Adrenal gland (tissue), 12 donors: ENCODE results near the gene TMEM184C. TPM values are rescaled to one million over a fixed set of nuclear protein-coding genes. Genes with fewer than 3 reads are reported as not detected.

Source experiments
- DNase-seq, 7 donors: peaks; one replicate each; pipeline ENCODE4 v3.0.0-alpha.2; 2019 to 2020
- H3K27ac ChIP-seq, 5 donors: fragments of 200-600 bp; sonication (generic) in 4 of 5; 1 replicate in 3 of 5; 2 replicates in 2 of 5; pipeline versions ENCODE4 v1.5.1 to v1.8.0; 2016 to 2020; ENCODE audit warnings: mild to moderate bottlenecking in 1 of 5
- H3K27me3 ChIP-seq: fragments of 200-600 bp; 2 replicates; pipeline ENCODE4 v1.8.0; 2021
- H3K36me3 ChIP-seq, 2 donors: fragments of 200-600 bp; replicated peaks in 1 of 2; 1 replicate in 1 of 2; 2 replicates in 1 of 2; pipeline versions ENCODE4 v1.5.1 to v1.8.0; 2018 to 2022
- H3K4me1 ChIP-seq, 2 donors: fragments of 200-600 bp; replicated peaks in 1 of 2; 1 replicate in 1 of 2; 2 replicates in 1 of 2; pipeline versions ENCODE4 v1.5.1 to v1.8.0; 2018 to 2021
- H3K4me3 ChIP-seq, 4 donors: fragments of 200-600 bp; sonication (generic) in 3 of 4; one replicate each; pipeline ENCODE4 v1.5.1; 2016 to 2018
- H3K9me3 ChIP-seq, 3 donors: fragments of 200-600 bp; sonication (generic) in 1 of 3; replicated peaks in 1 of 3; 1 replicate in 2 of 3; 2 replicates in 1 of 3; pipeline versions ENCODE4 v1.5.1 to v1.8.0; 2016 to 2021
- POLR2A ChIP-seq, 2 donors: fragments of 450-650 bp; IDR thresholded peaks; one replicate each; pipeline ENCODE4 v1.6.1; 2017; ENCODE audit warnings: antibody characterized with exemption in 2 of 2, mild to moderate bottlenecking in 2 of 2, moderate library complexity in 1 of 2
- WGBS, 4 donors: extraction: QIAGEN DNeasy Blood & Tissue Kit in 2 of 4; methylation state at CpG; one replicate each; pipeline versions ENCODE4 v1.1.5 to v1.1.7; 2013 to 2017; 5-methylcytosine and 5-hydroxymethylcytosine counted together
- intact Hi-C, 2 donors: fragments of 100-400 bp; cut with DNase I; formaldehyde crosslinking; loops; one replicate each; pipeline versions ENCODE4 v1.14.1 to v1.15.0; 2022 to 2023
- polyA plus RNA-seq, 3 donors: library from polyadenylated mRNA; stranded (reverse); fragments of 200-250 nt in 2 of 3; fragments of 350-450 nt in 1 of 3; fragmentation: Illumina TruSeq in 1 of 3; extraction: RNeasy Lipid Tissue Mini Kit (QIAGEN cat#74804) in 1 of 3; gene quantifications; one replicate each; pipeline ENCODE4 v1.2.3, GENCODE V29; 2013 to 2014
- total RNA-seq, 9 donors: library from RNA; depleted of rRNA in 4 of 9; stranded (reverse); fragments of >200 nt in 4 of 9; fragments of 120-200 nt in 1 of 9; fragmentation: NEBNext Ultra II Directional in 1 of 9; extraction: Animal tissue kit (Norgen Biotek cat#: 25700) in 1 of 9; gene quantifications; one replicate each; pipeline versions ENCODE4 v1.1.0 to v1.2.4, GENCODE V29; 2013 to 2023
- TF ChIP-seq, protein P1 (sequence below), 6 experiments: fragments of 450-650 bp in 4 of 6; fragments of 200-600 bp in 2 of 6; sonication (generic) in 1 of 6; IDR thresholded peaks; 1 replicate in 5 of 6; 2 replicates in 1 of 6; pipeline versions ENCODE4 v1.5.1 to v1.8.0; 2016 to 2021; ENCODE audit warnings: antibody characterized with exemption in 6 of 6, mild to moderate bottlenecking in 2 of 6, moderate library complexity in 1 of 6
- donor health status: healthy with polysubstance abuse.
- donor health status: Bipolar disorder and iron deficiency.
- donor health status: DM: yes; HTN: yes; CAD: no.
- donor health status: DM: no; HTN: no; CAD: no.
- donor health status: DM: no; HTN: no; CAD: no.
- donor health status: DM: yes; HTN: yes; CAD: no.

The TMEM184C gene
- total and polyA plus RNA-seq, 12 donors: 4.0 to 63.8 (median 40.6) TPM

DNA sequence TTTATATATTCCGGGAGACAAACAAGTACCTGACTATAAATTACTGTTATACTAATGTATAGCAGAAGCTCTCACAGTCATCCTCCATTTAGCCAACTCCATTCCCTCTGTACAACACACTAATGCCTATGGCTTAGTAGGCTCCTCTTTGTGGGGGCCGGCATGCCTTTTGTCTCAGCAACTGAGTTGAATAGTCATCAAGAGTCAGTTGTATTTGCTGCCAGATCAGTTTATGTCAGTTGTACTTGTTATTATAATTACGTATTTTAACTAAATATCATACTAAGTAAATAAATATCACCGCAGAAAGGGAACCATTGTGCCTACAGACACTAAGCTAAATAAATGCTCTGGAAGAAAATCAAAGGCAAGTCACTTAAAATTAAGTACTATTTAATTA lies 56.9 kb downstream of the TMEM184C start:
- Histone ChIP-seq H3K4me3 (no peak overlapping the region), H3K36me3 (no peaks in the 10 kb centered on the region), H3K4me1 (no peaks in the 10 kb centered on the region), H3K27me3 (no peaks in the 10 kb centered on the region), H3K27ac (no peak overlapping the region), H3K9me3 (no peaks in the 10 kb centered on the region)
- intact Hi-C loops: loop anchor here in 1 of 2 donors (10.0 kb wide), 1 partner anchor 49 kb away; no protein-coding TSS in a partner anchor
- DNase-seq: no peak
- 91 to 96% (median 92%) methylated on average over 4 of the region's 4 CpGs for WGBS, 4 donors
- no peak for TF ChIP-seq POLR2A (IDR thresholded peaks at IDR 0.05)
- TF ChIP-seq, protein P1, sequence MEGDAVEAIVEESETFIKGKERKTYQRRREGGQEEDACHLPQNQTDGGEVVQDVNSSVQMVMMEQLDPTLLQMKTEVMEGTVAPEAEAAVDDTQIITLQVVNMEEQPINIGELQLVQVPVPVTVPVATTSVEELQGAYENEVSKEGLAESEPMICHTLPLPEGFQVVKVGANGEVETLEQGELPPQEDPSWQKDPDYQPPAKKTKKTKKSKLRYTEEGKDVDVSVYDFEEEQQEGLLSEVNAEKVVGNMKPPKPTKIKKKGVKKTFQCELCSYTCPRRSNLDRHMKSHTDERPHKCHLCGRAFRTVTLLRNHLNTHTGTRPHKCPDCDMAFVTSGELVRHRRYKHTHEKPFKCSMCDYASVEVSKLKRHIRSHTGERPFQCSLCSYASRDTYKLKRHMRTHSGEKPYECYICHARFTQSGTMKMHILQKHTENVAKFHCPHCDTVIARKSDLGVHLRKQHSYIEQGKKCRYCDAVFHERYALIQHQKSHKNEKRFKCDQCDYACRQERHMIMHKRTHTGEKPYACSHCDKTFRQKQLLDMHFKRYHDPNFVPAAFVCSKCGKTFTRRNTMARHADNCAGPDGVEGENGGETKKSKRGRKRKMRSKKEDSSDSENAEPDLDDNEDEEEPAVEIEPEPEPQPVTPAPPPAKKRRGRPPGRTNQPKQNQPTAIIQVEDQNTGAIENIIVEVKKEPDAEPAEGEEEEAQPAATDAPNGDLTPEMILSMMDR (IDR thresholded peaks at IDR 0.05): no peak

DNA sequence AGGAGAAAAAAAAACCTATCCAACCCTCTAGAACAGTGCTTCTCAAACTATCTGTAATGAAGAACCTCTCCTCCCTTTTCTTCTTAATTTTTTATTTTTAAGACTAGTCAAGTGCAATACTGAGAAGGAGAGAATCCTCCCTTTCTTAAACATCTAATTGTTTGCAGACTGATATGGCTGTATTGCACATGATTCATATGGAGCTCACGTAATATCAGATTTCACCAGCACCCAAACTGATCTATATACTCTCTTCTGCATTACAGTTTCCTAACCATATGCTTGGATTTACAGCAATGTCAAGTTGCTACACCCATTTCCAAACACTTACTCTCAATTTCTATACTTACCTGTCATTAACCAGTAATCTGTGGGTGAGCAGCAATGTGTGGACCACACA lies 57.3 kb downstream of the TMEM184C start:
- no peaks in the 10 kb centered on the region for H3K27me3 ChIP-seq
- no peak overlapping the region for H3K27ac ChIP-seq
- H3K9me3 ChIP-seq: no peaks in the 10 kb centered on the region
- 95 to 100% (median 98%) methylated on average over 1 of the region's 1 CpG for WGBS, 4 donors
- no peak overlapping the region for H3K4me3 ChIP-seq
- TF ChIP-seq POLR2A (IDR thresholded peaks at IDR 0.05): no peak
- TF ChIP-seq, protein P1 (IDR thresholded peaks at IDR 0.05): no peak
- intact Hi-C loops: loop anchor here in 1 of 2 donors (10.0 kb wide), 1 partner anchor 50 kb away; no protein-coding TSS in a partner anchor
- no peak for DNase-seq
- H3K4me1 ChIP-seq: no peaks in the 10 kb centered on the region
- no peaks in the 10 kb centered on the region for H3K36me3 ChIP-seq

DNA sequence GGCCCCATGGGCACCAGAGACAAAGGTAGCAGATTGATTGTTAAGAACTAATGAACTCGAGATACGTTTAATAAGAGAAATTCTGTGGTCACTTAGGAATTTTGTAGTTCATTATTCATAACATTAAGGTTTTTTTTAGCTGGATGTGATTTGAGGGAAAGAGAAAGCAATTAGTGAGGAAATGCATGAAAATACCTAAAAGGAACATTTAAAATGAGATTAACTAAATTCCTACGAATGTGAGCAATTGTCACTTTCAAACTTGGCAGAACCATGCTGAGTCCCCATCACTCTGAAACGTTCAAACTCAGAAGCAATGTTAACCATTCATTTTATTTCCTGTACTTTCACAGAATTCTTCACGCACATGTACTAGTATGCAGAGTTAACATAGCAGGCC lies 60.9 kb downstream of the TMEM184C start:
- WGBS, 4 donors: 72 to 82% (median 77%) methylated on average over 5 of the region's 5 CpGs
- intact Hi-C loops: loop anchor here in 1 of 2 donors (10.0 kb wide), 1 partner anchor 53 kb away; no protein-coding TSS in a partner anchor

DNA sequence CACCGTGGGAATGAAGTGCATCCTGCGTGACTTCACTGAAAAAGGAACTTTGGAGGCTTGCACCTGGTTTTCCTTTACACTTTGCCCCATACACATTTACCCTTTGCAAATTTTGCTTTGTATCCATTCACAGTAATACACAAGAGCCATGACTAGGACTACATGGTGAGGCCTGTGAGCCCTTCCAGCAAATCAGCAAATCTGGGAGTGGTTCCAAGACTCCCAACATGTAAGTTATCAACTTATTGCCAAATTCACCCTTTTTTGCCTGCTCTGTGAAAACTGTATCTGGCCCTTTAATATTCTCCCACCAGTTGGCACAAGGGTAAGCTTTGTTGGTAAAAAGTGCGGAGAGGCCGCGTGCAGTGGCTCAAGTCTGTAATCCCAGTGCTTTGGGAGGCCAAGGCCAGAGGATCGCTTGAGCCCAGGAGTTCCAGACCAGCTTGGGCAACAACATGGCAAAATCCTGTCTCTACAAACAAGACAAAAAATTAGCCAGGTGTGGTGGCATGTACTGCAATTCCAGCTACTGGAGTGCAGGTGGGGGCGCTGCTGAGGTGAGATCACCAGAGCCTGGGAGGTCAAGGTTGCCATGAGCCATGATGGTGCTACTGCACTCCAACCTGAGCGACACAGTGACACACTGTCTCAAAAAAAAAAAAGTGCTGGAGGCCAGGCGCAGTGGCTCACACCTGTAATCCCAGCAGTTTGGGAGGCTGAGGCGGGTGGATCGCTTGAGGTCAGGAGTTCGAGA lies 61.8 kb downstream of the TMEM184C start:
- peak in 1 of 7 donors; percentile 9 for DNase-seq
- Histone ChIP-seq H3K9me3 (no peaks in the 10 kb centered on the region), H3K4me3 (no peak overlapping the region), H3K27me3 (no peaks in the 10 kb centered on the region), H3K4me1 (peaks cover 6 to 27% of the 10 kb centered on the region in 2 donors), H3K27ac (no peak overlapping the region), H3K36me3 (no peaks in the 10 kb centered on the region)
- WGBS, 4 donors: 90 to 98% (median 94%) methylated on average over 11 to 12 of the region's 12 CpGs
- no peak for TF ChIP-seq POLR2A (IDR thresholded peaks at IDR 0.05)
- TF ChIP-seq, protein P1 (IDR thresholded peaks at IDR 0.05): no peak
- intact Hi-C loops: loop anchor here in 1 of 2 donors (10.0 kb wide), 1 partner anchor 54 kb away; no protein-coding TSS in a partner anchor

More for the DNA sequence above, 60.9 kb downstream of the TMEM184C start:
- TF ChIP-seq, protein P1 (IDR thresholded peaks at IDR 0.05): no peak
- TF ChIP-seq POLR2A (IDR thresholded peaks at IDR 0.05): no peak
- Histone ChIP-seq H3K36me3 (no peaks in the 10 kb centered on the region), H3K4me3 (no peak overlapping the region), H3K27ac (no peak overlapping the region), H3K27me3 (no peaks in the 10 kb centered on the region), H3K4me1 (peaks cover 5 to 24% of the 10 kb centered on the region in 2 donors), H3K9me3 (no peaks in the 10 kb centered on the region)
- DNase-seq: no peak
